Neural cell (in vitro differentiated cells): ENCODE data around the gene PHOSPHO1. TPM values are rescaled to one million over a fixed set of nuclear protein-coding genes. Genes with fewer than 3 reads are reported as not detected.

ENCODE experiments used
- H2AFZ ChIP-seq: fragments of 200-600, 300-800 bp; sonication (generic), shearing (Covaris generic); 2 replicates; pipeline ENCODE4 v1.6.0; 2014; ENCODE audit warnings: low read depth, mild to moderate bottlenecking, antibody characterized with exemption, low read length, moderate library complexity
- H3F3A ChIP-seq: fragments of 200-600 bp; shearing (Covaris generic); 2 replicates; pipeline ENCODE4 v1.6.1; 2016; ENCODE audit warnings: mild to moderate bottlenecking, moderate library complexity, mixed read lengths, antibody characterized with exemption, low read length; ENCODE audit not compliant: insufficient read depth, poor library complexity, severe bottlenecking
- H3K27ac ChIP-seq: fragments of 200-600, 300-800 bp; sonication (generic), shearing (Covaris generic); 2 replicates; pipeline ENCODE4 v1.5.1; 2014; ENCODE audit warnings: mild to moderate bottlenecking, low read length, moderate library complexity
- H3K27me3 ChIP-seq: fragments of 300-800, 200-600 bp; sonication (generic), shearing (Covaris generic); 2 replicates; pipeline ENCODE4 v1.6.0; 2014; ENCODE audit warnings: mild to moderate bottlenecking, low read depth, low read length, moderate library complexity; ENCODE audit not compliant: insufficient read depth
- H3K36me3 ChIP-seq: fragments of 300-800, 200-600 bp; sonication (generic), shearing (Covaris generic); 2 replicates; pipeline ENCODE4 v1.5.1; 2014; ENCODE audit warnings: mild to moderate bottlenecking, antibody characterized with exemption, low read length, moderate library complexity; ENCODE audit not compliant: insufficient read depth
- H3K4me2 ChIP-seq: fragments of 300-800, 200-600 bp; sonication (generic), shearing (Covaris generic); 2 replicates; pipeline ENCODE4 v1.6.0; 2014; ENCODE audit warnings: mild to moderate bottlenecking, low read length
- H3K4me3 ChIP-seq: fragments of 300-800, 200-600 bp; sonication (generic), shearing (Covaris generic); 2 replicates; pipeline ENCODE4 v1.5.1; 2014; ENCODE audit warnings: mild to moderate bottlenecking, low read length, moderate library complexity
- H3K79me2 ChIP-seq: fragments of 200-600 bp; shearing (Covaris generic); replicated peaks from 2 replicates; pipeline ENCODE4 v1.6.0; 2014; ENCODE audit warnings: mild to moderate bottlenecking, low read length, moderate library complexity; ENCODE audit not compliant: insufficient read depth
- H3K9ac ChIP-seq: fragments of 300-800, 200-600 bp; sonication (generic), shearing (Covaris generic); 2 replicates; pipeline ENCODE4 v1.6.1; 2016; ENCODE audit warnings: mild to moderate bottlenecking, low read length, mixed read lengths
- H3K9me2 ChIP-seq: fragments of 200-600 bp; shearing (Covaris generic); 2 replicates; pipeline ENCODE4 v1.6.1; 2016; ENCODE audit warnings: mild to moderate bottlenecking, low read length, mixed read lengths; ENCODE audit not compliant: insufficient read depth
- H3K9me3 ChIP-seq: fragments of 200-600, 300-800 bp; sonication (generic), shearing (Covaris generic); 2 replicates; pipeline ENCODE4 v1.6.1; 2016; ENCODE audit warnings: mild to moderate bottlenecking, mixed run types, low read length, moderate library complexity, mixed read lengths
- H4K20me1 ChIP-seq: fragments of 200-600 bp; shearing (Covaris generic); 2 replicates; pipeline ENCODE4 v1.6.1; 2016; ENCODE audit warnings: mild to moderate bottlenecking, mixed run types; ENCODE audit not compliant: insufficient read depth
- CTCF ChIP-seq: fragments of 450-650 bp; IDR thresholded peaks from 2 replicates; pipeline ENCODE4 v1.5.1; 2014; ENCODE audit warnings: antibody characterized with exemption, mild to moderate bottlenecking, moderate library complexity; ENCODE audit not compliant: poor library complexity, severe bottlenecking
- EP300 ChIP-seq: fragments of 450-650 bp; conservative IDR thresholded peaks from 2 replicates; pipeline ENCODE4 v1.6.1; 2014; ENCODE audit warnings: antibody characterized with exemption, mild to moderate bottlenecking, moderate library complexity; ENCODE audit not compliant: poor library complexity, severe bottlenecking
- EZH2 ChIP-seq: fragments of 200-600, 300-800 bp; shearing (Covaris generic), sonication (generic); IDR thresholded peaks from 2 replicates; pipeline ENCODE4 v1.6.1; 2014; ENCODE audit warnings: antibody characterized with exemption, low read length, borderline replicate concordance, mild to moderate bottlenecking; ENCODE audit not compliant: insufficient read depth, poor library complexity, severe bottlenecking
- MXI1 ChIP-seq: fragments of 450-650 bp; conservative IDR thresholded peaks from 2 replicates; pipeline ENCODE4 v1.6.1; 2014; ENCODE audit warnings: antibody characterized with exemption, mild to moderate bottlenecking; ENCODE audit not compliant: poor library complexity, severe bottlenecking
- POLR2AphosphoS5 ChIP-seq: IDR thresholded peaks from 2 replicates; pipeline ENCODE4 v1.6.1; 2012
- RAD21 ChIP-seq: fragments of 450-650 bp; conservative IDR thresholded peaks from 2 replicates; pipeline ENCODE4 v1.6.1; 2014; ENCODE audit warnings: antibody characterized with exemption, mild to moderate bottlenecking, moderate library complexity
- REST ChIP-seq: IDR thresholded peaks from 2 replicates; pipeline ENCODE4 v1.6.1; 2012; ENCODE audit warnings: borderline replicate concordance
- SMC3 ChIP-seq: fragments of 450-650 bp; conservative IDR thresholded peaks from 2 replicates; pipeline ENCODE4 v1.6.1; 2014; ENCODE audit warnings: antibody characterized with exemption, mild to moderate bottlenecking, moderate library complexity; ENCODE audit not compliant: poor library complexity
- TAF1 ChIP-seq: IDR thresholded peaks from 2 replicates; pipeline ENCODE4 v1.6.1; 2012; ENCODE audit warnings: low read depth
- polyA plus RNA-seq: library from polyadenylated mRNA; depleted of rRNA; stranded (reverse); fragments of >200 nt; gene quantifications from 2 replicates; pipeline ENCODE4 v1.2.3, GENCODE V29; 2014

PHOSPHO1 gene
- polyA plus RNA-seq, 1 donor from 2014 or later, result not detected

DNA sequence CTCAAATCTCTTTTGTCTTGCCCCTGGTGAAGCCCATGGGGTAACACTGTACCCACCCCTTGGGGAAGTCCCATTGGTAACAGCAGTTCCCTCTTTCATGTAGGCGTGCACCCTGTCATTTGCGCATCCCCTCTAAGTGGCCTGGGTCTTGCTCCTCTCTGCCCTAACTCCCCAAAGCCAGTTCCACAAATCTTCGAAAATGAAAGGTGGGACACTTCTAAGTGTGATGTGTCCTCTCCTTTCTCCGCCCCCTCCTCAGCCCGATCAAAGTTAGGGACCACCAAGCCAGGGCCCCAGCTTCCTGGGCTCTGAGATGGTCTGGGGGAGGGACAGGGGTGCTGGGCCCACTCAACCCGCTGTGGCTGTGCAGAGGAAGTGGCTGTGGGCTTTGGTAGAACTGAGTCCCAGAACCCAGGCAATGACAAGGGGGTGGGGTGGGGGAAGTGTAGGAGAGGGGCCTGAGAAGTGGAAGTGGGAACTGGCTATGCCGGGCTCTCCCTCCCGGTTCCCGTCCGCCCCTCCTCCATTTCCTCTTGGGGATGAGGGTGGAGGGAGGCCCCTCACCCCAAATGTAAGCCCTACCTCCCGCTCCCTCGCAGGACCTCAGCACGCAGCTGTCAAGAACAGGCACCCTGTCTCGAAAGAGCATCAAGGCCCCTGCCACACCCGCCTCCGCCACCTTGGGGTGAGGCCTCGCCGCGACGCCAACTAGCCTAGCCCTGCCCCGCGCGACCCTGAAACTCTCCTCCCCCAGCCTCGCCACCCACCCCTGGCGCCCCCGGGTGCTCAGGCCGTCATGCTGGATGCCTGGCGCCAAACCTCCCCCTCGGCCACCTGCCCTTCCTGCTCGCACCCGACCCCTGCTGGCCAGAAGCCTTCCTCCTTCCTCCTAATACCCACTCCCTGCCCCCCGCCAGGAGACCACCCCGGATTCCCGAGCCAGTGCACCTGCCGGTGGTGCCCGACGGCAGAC, 11.4 kb downstream of the PHOSPHO1 start:
- no peaks in the 10 kb centered on the region for H3K9me3 ChIP-seq

GRCh38 chr17:49217651-49218413, 12.8 kb downstream of the PHOSPHO1 start:
- no peaks in the 10 kb centered on the region for H3K36me3 ChIP-seq
- no peaks in the 10 kb centered on the region for H3F3A ChIP-seq
- H3K9ac ChIP-seq, result no peak overlapping the region
- no peak for TF ChIP-seq EP300
- no peak for TF ChIP-seq REST
- no peak for TF ChIP-seq MXI1
- TF ChIP-seq SMC3, result no peak
- TF ChIP-seq TAF1, result no peak
- TF ChIP-seq CTCF, result no peak
- TF ChIP-seq POLR2AphosphoS5, result no peak
- no peak for TF ChIP-seq EZH2
- no peak for TF ChIP-seq RAD21
- no peaks in the 10 kb centered on the region for H4K20me1 ChIP-seq
- H3K79me2 ChIP-seq, result no peaks in the 10 kb centered on the region
- no peak overlapping the region for H3K4me3 ChIP-seq
- H3K9me3 ChIP-seq, result no peaks in the 10 kb centered on the region
- H3K4me2 ChIP-seq, result no peak overlapping the region
- peaks cover 12% of the 10 kb centered on the region for H3K27me3 ChIP-seq
- no peak overlapping the region for H3K27ac ChIP-seq
- no peaks in the 10 kb centered on the region for H3K9me2 ChIP-seq
- H2AFZ ChIP-seq, result no peak overlapping the region

More for the DNA sequence above, 11.4 kb downstream of the PHOSPHO1 start:
- no peaks in the 10 kb centered on the region for H4K20me1 ChIP-seq
- no peaks in the 10 kb centered on the region for H3K36me3 ChIP-seq
- H2AFZ ChIP-seq, result no peak overlapping the region
- peaks cover 26% of the 10 kb centered on the region for H3K27me3 ChIP-seq
- H3K79me2 ChIP-seq, result no peaks in the 10 kb centered on the region
- no peaks in the 10 kb centered on the region for H3K9me2 ChIP-seq
- no peak overlapping the region for H3K4me3 ChIP-seq
- H3K9ac ChIP-seq, result no peak overlapping the region
- H3K4me2 ChIP-seq, result no peak overlapping the region
- no peaks in the 10 kb centered on the region for H3F3A ChIP-seq
- H3K27ac ChIP-seq, result no peak overlapping the region
- TF ChIP-seq EZH2 (no peak), TAF1 (no peak), SMC3 (no peak), POLR2AphosphoS5 (no peak), REST (no peak), EP300 (no peak)
